HCT116 (cell line): Measurements from ENCODE around the gene SLC5A1. TPM values are rescaled to one million over a fixed set of nuclear protein-coding genes. Genes with fewer than 3 reads are reported as not detected.
A peak's percentile ranks its signal among the peaks of the same experiment; 100 is the strongest.

Source experiments
- ATAC-seq: fragments of 200-7000 bp; cut with Tn5 transposase; 2 replicates; pipeline ENCODE4 v1.9.1; 2020; ENCODE audit warnings: mild to moderate bottlenecking, moderate library complexity
- Bru-seq: library from RNA; stranded (reverse); fragments of 400-500 nt; gene quantifications from one replicate; lab custom pipeline; 2021; lab: Mats Ljungman, UMichigan
- BruChase-seq, 2 experiments: library from RNA; stranded (reverse); fragments of 400-500 nt; gene quantifications; one replicate each; lab custom pipeline; 2021; lab: Mats Ljungman, UMichigan
- BruUV-seq: library from RNA; stranded (reverse); fragments of 400-500 nt; replicated peaks from 2 replicates; lab custom pipeline; 2021; lab: Mats Ljungman, UMichigan
- CTCF ChIA-PET: fragments of 300-600 bp; sonication (Branson Sonifier 250); formaldehyde crosslinking; loops from one replicate; lab custom pipeline; 2021; ENCODE audit warnings: antibody characterized with exemption; lab: Charles Lee
- POLR2A ChIA-PET: fragments of 300-600, 350-600 bp; sonication (Branson Sonifier 250); formaldehyde crosslinking; loops from one replicate; lab custom pipeline; 2021; ENCODE audit warnings: antibody characterized with exemption; lab: Charles Lee
- RAD21 ChIA-PET, 2 experiments: fragments of 300-600 bp; sonication (Branson Sonifier 250); formaldehyde crosslinking; loops; one replicate each; lab custom pipeline; 2023; ENCODE audit warnings: low total read pairs in 2 of 2; ENCODE audit not compliant: uncharacterized antibody in 2 of 2, unreplicated experiment in 2 of 2, low non-redundant PET in 1 of 2; lab: Charles Lee
- DNase-seq: peaks from one replicate; pipeline ENCODE4 v3.0.0-alpha.2; 2010; ENCODE audit warnings: low read depth, low spot score
- H2AFZ ChIP-seq: fragments of 200-600 bp; shearing (Covaris generic), sonication (generic); 2 replicates; pipeline ENCODE4 v1.6.1; 2017; ENCODE audit warnings: low read depth, mixed run types, mixed read lengths, antibody characterized with exemption, low read length; ENCODE audit not compliant: poor library complexity, severe bottlenecking
- H3K27ac ChIP-seq: 2 replicates; pipeline ENCODE4 v1.5.1; 2012; ENCODE audit warnings: low read depth, low read length
- H3K27me3 ChIP-seq: fragments of 200-600 bp; sonication (generic); 2 replicates; pipeline ENCODE4 v1.6.1; 2016; ENCODE audit warnings: mixed run types, low read length, mixed read lengths; ENCODE audit not compliant: insufficient read depth
- H3K36me3 ChIP-seq, 2 experiments: fragments of 200-500 bp in 1 of 2; fragments of 200-600 bp in 1 of 2; sonication (Bioruptor generic) in 1 of 2; sonication (generic) in 1 of 2; 2 replicates each; pipeline versions ENCODE4 v1.5.1 to v1.6.1; 2014 to 2016; ENCODE audit warnings: low read length in 2 of 2, inconsistent platforms in 1 of 2, mixed read lengths in 1 of 2, mixed run types in 1 of 2; ENCODE audit not compliant: insufficient read depth in 2 of 2, control insufficient read depth in 1 of 2
- H3K4me1 ChIP-seq, 2 experiments: fragments of 200-600 bp in 1 of 2; sonication (generic) in 1 of 2; 2 replicates each; pipeline versions ENCODE4 v1.5.1 to v1.6.1; 2012 to 2017; ENCODE audit warnings: low read length in 2 of 2, inconsistent platforms in 1 of 2, mild to moderate bottlenecking in 1 of 2, mixed read lengths in 1 of 2, mixed run types in 1 of 2, moderate library complexity in 1 of 2; ENCODE audit not compliant: insufficient read depth in 2 of 2, control insufficient read depth in 1 of 2
- H3K4me2 ChIP-seq: fragments of 200-600 bp; sonication (generic); 2 replicates; pipeline ENCODE4 v1.6.1; 2017; ENCODE audit warnings: mixed run types, low read length, mixed read lengths
- H3K4me3 ChIP-seq, 2 experiments: fragments of 200-600 bp in 1 of 2; sonication (generic) in 1 of 2; replicated peaks in 1 of 2; 2 replicates each; pipeline ENCODE4 v1.5.1; 2011 to 2016; ENCODE audit warnings: low read length in 2 of 2, control low read depth in 1 of 2, low read depth in 1 of 2, mild to moderate bottlenecking in 1 of 2, mixed read lengths in 1 of 2, mixed run types in 1 of 2
- H3K79me2 ChIP-seq: fragments of 200-600 bp; sonication (generic); 2 replicates; pipeline ENCODE4 v1.6.1; 2017; ENCODE audit warnings: mild to moderate bottlenecking, mixed run types, low read length, moderate library complexity, mixed read lengths; ENCODE audit not compliant: insufficient read depth
- H3K9ac ChIP-seq: fragments of 200-600 bp; sonication (generic); 2 replicates; pipeline ENCODE4 v1.6.1; 2016; ENCODE audit warnings: low read length, mixed read lengths
- H3K9me2 ChIP-seq: fragments of 200-600 bp; sonication (generic), shearing (Covaris generic); 2 replicates; pipeline ENCODE4 v1.6.1; 2017; ENCODE audit warnings: mixed run types, mild to moderate bottlenecking, moderate library complexity; ENCODE audit not compliant: insufficient read depth
- H3K9me3 ChIP-seq, 2 experiments: fragments of 200-500 bp in 1 of 2; fragments of 200-600 bp in 1 of 2; sonication (Bioruptor generic) in 1 of 2; sonication (generic) in 1 of 2; 2 replicates each; pipeline ENCODE4 v1.6.1; 2014 to 2017; ENCODE audit warnings: low read length in 2 of 2, mixed read lengths in 2 of 2, inconsistent platforms in 1 of 2, low read depth in 1 of 2, mild to moderate bottlenecking in 1 of 2, mixed run types in 1 of 2, moderate library complexity in 1 of 2; ENCODE audit not compliant: control insufficient read depth in 1 of 2, insufficient read depth in 1 of 2
- H4K20me1 ChIP-seq: fragments of 200-600 bp; sonication (generic), shearing (Covaris generic); 2 replicates; pipeline ENCODE4 v1.6.1; 2017; ENCODE audit warnings: mixed run types, mild to moderate bottlenecking, moderate library complexity; ENCODE audit not compliant: insufficient read depth
- CBX3 ChIP-seq: IDR thresholded peaks from 2 replicates; pipeline ENCODE4 v1.6.1; 2012; ENCODE audit warnings: low read depth
- CTCF ChIP-seq, 3 experiments: fragments of 200-600 bp in 1 of 3; sonication (generic) in 1 of 3; IDR thresholded peaks in 2 of 3; conservative IDR thresholded peaks in 1 of 3; 2 replicates each; pipeline ENCODE4 v1.5.1; 2012 to 2017; ENCODE audit warnings: low read depth in 2 of 3, low read length in 2 of 3, antibody characterized with exemption in 1 of 3, borderline replicate concordance in 1 of 3, control low read depth in 1 of 3, mild to moderate bottlenecking in 1 of 3, mixed read lengths in 1 of 3, mixed run types in 1 of 3, moderate library complexity in 1 of 3; ENCODE audit not compliant: insufficient read depth in 1 of 3
- intact Hi-C: fragments of 100-400 bp; cut with micrococcal nuclease; formaldehyde crosslinking; loops from 2 replicates; pipeline ENCODE4 v1.10.0; 2022
- long read RNA-seq: library from polyadenylated mRNA; unstranded; transcript quantifications from one replicate; pipeline ENCODE4 v2.0.0, GENCODE V29; 2021; ENCODE audit not compliant: unreplicated experiment
- polyA plus RNA-seq: library from polyadenylated mRNA; unstranded; fragments of >200 nt; gene quantifications from 2 replicates; pipeline ENCODE4 v1.2.1, GENCODE V29; 2012; ENCODE audit warnings: missing spikeins
- total RNA-seq: library from RNA; stranded (reverse); gene quantifications from one replicate; pipeline ENCODE4 v1.2.1, GENCODE V29; 2021; ENCODE audit not compliant: unreplicated experiment

Gene SLC5A1
- total RNA-seq (0.32 TPM), Bru-seq, nascent RNA (percentile 23 among the genes with signal in this experiment), BruChase-seq, experiment 1, labeled RNA remaining after a 6-hour chase (percentile 23 among the genes with signal in this experiment), BruChase-seq, experiment 2, labeled RNA remaining after a 2-hour chase (percentile 19 among the genes with signal in this experiment)
- polyA plus RNA-seq: 0.30 and 0.39 TPM in 2 replicates
- long read RNA-seq, partial matches to known transcripts: 0 of 1 reads
- long read RNA-seq, other reads (novel, unspliced or antisense): 1 of 1 reads

- CTCF ChIA-PET: no interaction called here
These were observed at the start of gene SLC5A1 for GRCh38 chr22:32042924-32043323. Gene SLC5A1 (plus strand): TSS chr22:32043261. CDS start chr22:32043282, 21 bp downstream.

GRCh38 chr22:31995046-31995445 lies 48.0 kb upstream of the SLC5A1 start:
- ATAC-seq (peak; percentile 67), DNase-seq (no peak)
- ChIA-PET CTCF (interaction anchor here (0.9 to 1.7 kb wide), 2 partner anchors 18 to 45 kb away, joined by 3 to 6 read pairs; no protein-coding TSS in a partner anchor), POLR2A (no interaction called here), RAD21 (no interaction called here)
- intact Hi-C loops: loop anchor here (10.0 kb wide), 1 partner anchor 920 kb away; no protein-coding TSS in a partner anchor
- Histone ChIP-seq H3K79me2 (no peaks in the 10 kb centered on the region), H3K4me1 (no peaks in the 10 kb centered on the region), H4K20me1 (no peaks in the 10 kb centered on the region), H3K27ac (no peak overlapping the region), H3K4me2 (no peak overlapping the region), H3K9me3 (no peaks in the 10 kb centered on the region), H3K36me3 (no peaks in the 10 kb centered on the region), H3K4me3 (no peak overlapping the region), H3K27me3 (no peaks in the 10 kb centered on the region; the same call in 1 of the 2 replicates), H3K9ac (no peak overlapping the region), H3K9me2 (peaks cover 8% of the 10 kb centered on the region; the same call in 1 of the 2 replicates), H2AFZ (no peak overlapping the region)
- BruUV-seq: no TSS peak
- peak in 2 of 3 experiments; percentile 47 to 50; a peak in 4 of 6 replicates for TF ChIP-seq CTCF (IDR thresholded peaks at IDR 0.05 in 2 of 3, conservative IDR thresholded peaks at IDR 0.05 in 1 of 3; ENCODE audit: borderline replicate concordance in 1 of 3, insufficient read depth in 1 of 3, low read depth in 2 of 3, low read length in 2 of 3)
- TF ChIP-seq CBX3: no peak

More at GRCh38 chr22:32042924-32043323, at the start of gene SLC5A1:
- Histone ChIP-seq H3K4me1 (peaks cover 0 to 3% of the 10 kb centered on the region in 2 experiments; a peak in 1 of 4 replicates), H3K4me2 (no peak within 1 kb of the TSS), H3K27ac (no peak within 1 kb of the TSS), H3K27me3 (no peaks in the 10 kb centered on the region; the same call in 1 of the 2 replicates), H3K9me3 (no peaks in the 10 kb centered on the region), H3K79me2 (no peaks in the 10 kb centered on the region), H3K9me2 (no peaks in the 10 kb centered on the region), H3K4me3 (no peak within 1 kb of the TSS), H3K36me3 (no peaks in the 10 kb centered on the region)
- RAD21 ChIA-PET: no interaction called here
- no peak for TF ChIP-seq CBX3
- TF ChIP-seq, all 23 proteins: peak for 0
- DNase-seq: no peak
- intact Hi-C loops: no loop called here
- peak; percentile 59 for ATAC-seq
- POLR2A ChIA-PET: interaction anchor here (1.0 kb wide), 1 partner anchor 8 kb away, joined by 3 read pairs; no protein-coding TSS in a partner anchor
- H2AFZ ChIP-seq: no peak within 1 kb of the TSS
- no peak within 1 kb of the TSS for H3K9ac ChIP-seq
- no peaks in the 10 kb centered on the region for H4K20me1 ChIP-seq
- no TSS peak for BruUV-seq
